K562 (cell line): ENCODE results near the gene SYNE2. TPM values are rescaled to one million over a fixed set of nuclear protein-coding genes. Genes with fewer than 3 reads are reported as not detected.

Experiments
- ATAC-seq: fragments of 200-7000 bp; cut with Tn5 transposase; 3 replicates; pipeline ENCODE4 v1.9.1; 2020; ENCODE audit warnings: moderate library complexity
- BruUV-seq: library from RNA; stranded (reverse); fragments of 400-500 nt; replicated peaks from 2 replicates; lab custom pipeline; 2021; lab: Mats Ljungman, UMichigan
- CTCF ChIA-PET: fragments of 300-600 bp; formaldehyde crosslinking; extraction: SDS; loops from one replicate; lab custom pipeline; 2021; ENCODE audit warnings: low intra/inter-chr PET ratio; lab: Yijun Ruan, JAX
- POLR2A ChIA-PET: fragments of 300-600, 350-650 bp; sonication (Branson Sonifier 250); formaldehyde crosslinking; extraction: SDS; loops from one replicate; lab custom pipeline; 2021; ENCODE audit warnings: antibody characterized with exemption, inconsistent platforms; lab: Yijun Ruan, JAX
- DNase-seq, 4 experiments: peaks; one replicate each; pipeline versions ENCODE4 v3.0.0 to v3.0.0-alpha.2; 2011 to 2018; ENCODE audit warnings: low spot score in 3 of 4, mixed read lengths in 3 of 4; ENCODE audit errors: extremely low read depth in 1 of 4
- FAIRE-seq: peaks from 2 replicates; lab custom pipeline; 2011; peaks lifted over from hg19 to GRCh38; lab: Jason Lieb, UNC
- H2AFZ ChIP-seq: 2 replicates; pipeline ENCODE4 v1.6.0; 2011; ENCODE audit warnings: low read depth, low read length, control low read depth, inconsistent platforms
- H3K27ac ChIP-seq: fragments of 200-600 bp; 3 replicates; pipeline ENCODE4 v1.8.0; 2011; ENCODE audit warnings: low read depth, mild to moderate bottlenecking, control low read depth, inconsistent platforms, low read length, moderate library complexity, mixed read lengths; ENCODE audit errors: extremely low read depth
- H3K27me3 ChIP-seq, 2 experiments: fragments of 300-600 bp in 1 of 2; 2 replicates in 1 of 2; 3 replicates in 1 of 2; pipeline versions ENCODE4 v1.6.0 to v1.8.0; 2011; ENCODE audit warnings: inconsistent platforms in 2 of 2, low read length in 2 of 2, mild to moderate bottlenecking in 1 of 2, mixed read lengths in 1 of 2, moderate library complexity in 1 of 2; ENCODE audit not compliant: control insufficient read depth in 2 of 2, insufficient read depth in 2 of 2
- H3K36me3 ChIP-seq: fragments of 300-600 bp; 3 replicates; pipeline ENCODE4 v1.8.0; 2011; ENCODE audit warnings: mild to moderate bottlenecking, low read length, inconsistent platforms; ENCODE audit not compliant: control insufficient read depth, insufficient read depth
- H3K4me1 ChIP-seq, 2 experiments: fragments of 200-600 bp in 1 of 2; replicated peaks in 1 of 2; 2 replicates in 1 of 2; 3 replicates in 1 of 2; pipeline versions ENCODE4 v1.5.1 to v1.8.0; 2011; ENCODE audit warnings: inconsistent platforms in 2 of 2, low read length in 2 of 2, mild to moderate bottlenecking in 1 of 2, mixed read lengths in 1 of 2, moderate library complexity in 1 of 2; ENCODE audit not compliant: control insufficient read depth in 2 of 2, insufficient read depth in 2 of 2
- H3K4me2 ChIP-seq: 2 replicates; pipeline ENCODE4 v1.6.1; 2011; ENCODE audit warnings: low read length, control low read depth, inconsistent platforms, mixed read lengths; ENCODE audit not compliant: insufficient read depth
- H3K4me3 ChIP-seq: fragments of 200-600 bp; sonication (generic), shearing (Covaris generic); 2 replicates; pipeline ENCODE4 v1.5.1; 2016; ENCODE audit warnings: control low read depth, inconsistent platforms
- H3K79me2 ChIP-seq: fragments of 200-600 bp; 3 replicates; pipeline ENCODE4 v1.8.0; 2011; ENCODE audit warnings: low read length, inconsistent platforms; ENCODE audit not compliant: control insufficient read depth, insufficient read depth
- H3K9ac ChIP-seq, 2 experiments: 2 replicates each; pipeline versions ENCODE4 v1.6.0 to v1.6.1; 2011; ENCODE audit warnings: low read depth in 2 of 2, low read length in 2 of 2, control low read depth in 1 of 2, inconsistent platforms in 1 of 2, mild to moderate bottlenecking in 1 of 2, mixed read lengths in 1 of 2; ENCODE audit not compliant: insufficient read depth in 1 of 2
- H3K9me1 ChIP-seq: one replicate; pipeline ENCODE4 v1.6.0; 2011; ENCODE audit warnings: inconsistent platforms, mild to moderate bottlenecking, low read length, moderate library complexity; ENCODE audit not compliant: control insufficient read depth, insufficient read depth
- H3K9me3 ChIP-seq: replicated peaks from 2 replicates; pipeline ENCODE4 v1.5.1; 2011; ENCODE audit warnings: low read depth, low read length, inconsistent platforms; ENCODE audit not compliant: control insufficient read depth, insufficient read depth
- H4K20me1 ChIP-seq: replicated peaks from 2 replicates; pipeline ENCODE4 v1.6.1; 2011; ENCODE audit warnings: low read length, inconsistent platforms, mixed read lengths; ENCODE audit not compliant: control insufficient read depth, insufficient read depth
- GTF2B ChIP-seq: IDR thresholded peaks from 2 replicates; pipeline ENCODE4 v1.6.1; 2011; ENCODE audit not compliant: insufficient read length; ENCODE audit errors: extremely low read depth
- WGBS: fragments of 100-300 bp; shearing (Covaris generic); methylation state at CpG from one replicate; pipeline ENCODE4 v1.1.6; 2016; ENCODE audit warnings: low coverage, mixed read lengths; ENCODE audit not compliant: insufficient coverage; ENCODE audit errors: missing lambda C conversion rate; 5-methylcytosine and 5-hydroxymethylcytosine counted together
- in situ Hi-C: fragments of 300-500 bp; cut with MboI; formaldehyde crosslinking; loops from 4 replicates; pipeline ENCODE4 v1.15.0; 2018; ENCODE audit warnings: inconsistent platforms, mixed read lengths
- intact Hi-C: fragments of 100-400 bp; cut with micrococcal nuclease; formaldehyde crosslinking; loops from 2 replicates; pipeline ENCODE4 v1.14.2; 2022
- polyA plus RNA-seq, 8 experiments: library from polyadenylated mRNA; depleted of rRNA in 4 of 8; stranded (reverse) in 5 of 8; unstranded in 3 of 8; fragments of >200 nt; fragmentation: Nextera tagmentation in 2 of 8; fragmentation: Illumina TruSeq in 1 of 8; extraction: Ambion mirVana in 2 of 8; extraction: Trizol in 1 of 8; gene quantifications; 2 replicates each; pipeline versions ENCODE4 v1.2.1 to v1.2.3, GENCODE V29; 2011 to 2014; ENCODE audit warnings: inconsistent platforms in 1 of 8, missing spikeins in 1 of 8
- total RNA-seq, 7 experiments: library from RNA; depleted of rRNA in 6 of 7; stranded (reverse); fragments of >200 nt in 6 of 7; fragmentation: Illumina TruSeq in 2 of 7; extraction: Trizol in 2 of 7; gene quantifications; 2 replicates each; pipeline versions ENCODE4 v1.2.1 to v1.2.3, GENCODE V29; 2011 to 2021; ENCODE audit warnings: low replicate concordance in 1 of 7

The SYNE2 gene
- total and polyA plus RNA-seq, 9 of the 15 experiments (the other 6 are each of a cell fraction or from before 2014, with no cell fraction given): 0.06 to 0.53 (median 0.11) TPM

GRCh38 chr14:64218344-64219240, 365.8 kb downstream of the SYNE2 start:
- CTCF ChIA-PET: no interaction called here
- in situ Hi-C loops: no loop called here
- H3K4me2 ChIP-seq: no peak overlapping the region

More at GRCh38 chr14:64218344-64219240, 365.8 kb downstream of the SYNE2 start:
- ATAC-seq (no peak), FAIRE-seq (no peak), DNase-seq (no peak)
- no peaks in the 10 kb centered on the region for H3K27me3 ChIP-seq
- no peaks in the 10 kb centered on the region for H3K79me2 ChIP-seq
- H3K9me3 ChIP-seq: no peaks in the 10 kb centered on the region
- H3K4me1 ChIP-seq: peaks cover 7 to 8% of the 10 kb centered on the region in 2 experiments; a peak in 4 of 5 replicates
- no peak for TF ChIP-seq GTF2B
- TF ChIP-seq, all 486 proteins: peak for 0
- H3K36me3 ChIP-seq: no peaks in the 10 kb centered on the region
- H3K27ac ChIP-seq: no peak overlapping the region
- POLR2A ChIA-PET: interaction anchor here (0.7 kb wide), 1 partner anchor 7 kb away, joined by 3 read pairs; no protein-coding TSS in a partner anchor
- no peaks in the 10 kb centered on the region for H3K9me1 ChIP-seq
- no peak overlapping the region for H3K9ac ChIP-seq
- BruUV-seq: no TSS peak
- no peak overlapping the region for H2AFZ ChIP-seq
- no peak overlapping the region for H3K4me3 ChIP-seq
- WGBS: 37% methylated on average over 14 of the region's 15 CpGs
- H4K20me1 ChIP-seq: no peaks in the 10 kb centered on the region
- intact Hi-C loops: no loop called here
